DND-41 (cell line): ENCODE data around the gene SRC.

Experiments used
- ATAC-seq: fragments of 200-7000 bp; cut with Tn5 transposase; 3 replicates; pipeline ENCODE4 v1.9.1; 2021; ENCODE audit warnings: low read depth; ENCODE audit not compliant: insufficient read depth
- DNase-seq: peaks from one replicate; pipeline ENCODE4 v3.0.0-alpha.2; 2020
- H2AFZ ChIP-seq: 2 replicates; pipeline ENCODE4 v1.6.0; 2012; ENCODE audit warnings: low read depth, low read length
- H3K27ac ChIP-seq: 2 replicates; pipeline ENCODE4 v1.5.1; 2012; ENCODE audit warnings: low read length, inconsistent platforms
- H3K27me3 ChIP-seq: fragments of 200-600 bp; sonication (generic); 2 replicates; pipeline ENCODE4 v1.6.0; 2012; ENCODE audit warnings: low read length, mild to moderate bottlenecking, inconsistent platforms; ENCODE audit not compliant: insufficient read depth, poor library complexity
- H3K36me3 ChIP-seq: 2 replicates; pipeline ENCODE4 v1.5.1; 2012; ENCODE audit warnings: low read length, inconsistent platforms; ENCODE audit not compliant: insufficient read depth
- H3K4me1 ChIP-seq: 2 replicates; pipeline ENCODE4 v1.5.1; 2012; ENCODE audit warnings: mild to moderate bottlenecking, low read length; ENCODE audit not compliant: insufficient read depth
- H3K4me2 ChIP-seq: 2 replicates; pipeline ENCODE4 v1.6.0; 2012; ENCODE audit warnings: mild to moderate bottlenecking, moderate library complexity, low read length, inconsistent platforms; ENCODE audit not compliant: insufficient read depth
- H3K4me3 ChIP-seq, 2 experiments: fragments of 200-600 bp in 1 of 2; shearing (Covaris generic) in 1 of 2; 2 replicates each; pipeline ENCODE4 v1.5.1; 2012 to 2016; ENCODE audit warnings: inconsistent platforms in 2 of 2, low read length in 2 of 2, mild to moderate bottlenecking in 2 of 2, low read depth in 1 of 2, moderate library complexity in 1 of 2
- H3K79me2 ChIP-seq: 2 replicates; pipeline ENCODE4 v1.6.0; 2012; ENCODE audit warnings: low read length, inconsistent platforms; ENCODE audit not compliant: insufficient read depth
- H3K9ac ChIP-seq: 2 replicates; pipeline ENCODE4 v1.6.0; 2012; ENCODE audit warnings: low read depth, mild to moderate bottlenecking, inconsistent platforms, low read length, moderate library complexity
- H3K9me3 ChIP-seq: 2 replicates; pipeline ENCODE4 v1.5.1; 2012; ENCODE audit warnings: low read length, moderate library complexity, mild to moderate bottlenecking, inconsistent platforms; ENCODE audit not compliant: insufficient read depth, severe bottlenecking
- H4K20me1 ChIP-seq: 2 replicates; pipeline ENCODE4 v1.6.0; 2012; ENCODE audit warnings: low read length; ENCODE audit not compliant: insufficient read depth
- CTCF ChIP-seq: IDR thresholded peaks from 2 replicates; pipeline ENCODE4 v1.5.1; 2012; ENCODE audit warnings: borderline replicate concordance, low read length, moderate library complexity, mild to moderate bottlenecking; ENCODE audit not compliant: poor library complexity, severe bottlenecking; ENCODE audit errors: extremely low read depth
- EZH2 ChIP-seq: IDR thresholded peaks from 3 replicates; pipeline ENCODE4 v1.6.1; 2012; ENCODE audit warnings: borderline replicate concordance, low read depth, mild to moderate bottlenecking, moderate library complexity, low read length, inconsistent platforms; ENCODE audit not compliant: severe bottlenecking

SRC gene

GRCh38 chr20:37430778-37431460, 85.0 kb downstream of the SRC start:
- Histone ChIP-seq H3K9ac (no peak overlapping the region), H3K9me3 (no peaks in the 10 kb centered on the region), H3K27ac (no peak overlapping the region), H3K36me3 (no peaks in the 10 kb centered on the region), H3K4me1 (no peaks in the 10 kb centered on the region), H3K27me3 (peaks cover 2% of the 10 kb centered on the region), H2AFZ (no peak overlapping the region), H3K79me2 (no peaks in the 10 kb centered on the region), H4K20me1 (0 out of 2 replicates have a peak, but pooled peaks cover 4% of the 10 kb centered on the region), H3K4me3 (no peak overlapping the region), H3K4me2 (no peak overlapping the region)
- no peak for ATAC-seq
- no peak for DNase-seq
- TF ChIP-seq CTCF (no peak), EZH2 (no peak)

- Histone ChIP-seq H3K27me3 (peaks cover 2% of the 10 kb centered on the region), H3K4me2 (no peak overlapping the region), H3K79me2 (no peaks in the 10 kb centered on the region), H3K36me3 (no peaks in the 10 kb centered on the region), H3K4me1 (no peaks in the 10 kb centered on the region), H3K4me3 (no peak overlapping the region), H4K20me1 (0 out of 2 replicates have a peak, but pooled peaks cover 4% of the 10 kb centered on the region), H3K27ac (no peak overlapping the region), H2AFZ (no peak overlapping the region), H3K9me3 (no peaks in the 10 kb centered on the region), H3K9ac (no peak overlapping the region)
- no peak for ATAC-seq
- no peak for DNase-seq
- TF ChIP-seq EZH2, result no peak
Measured at GRCh38 chr20:37431786-37432185, 85.8 kb downstream of the SRC start.

GRCh38 chr20:37432606-37433005, 86.7 kb downstream of the SRC start:
- Histone ChIP-seq H3K36me3 (no peaks in the 10 kb centered on the region), H3K9ac (no peak overlapping the region), H3K4me3 (no peak overlapping the region), H2AFZ (no peak overlapping the region), H4K20me1 (0 out of 2 replicates have a peak, but pooled peaks cover 4% of the 10 kb centered on the region), H3K27me3 (peaks cover 2% of the 10 kb centered on the region), H3K79me2 (no peaks in the 10 kb centered on the region), H3K4me2 (no peak overlapping the region), H3K4me1 (no peaks in the 10 kb centered on the region), H3K27ac (no peak overlapping the region), H3K9me3 (no peaks in the 10 kb centered on the region)
- DNase-seq, result no peak
- TF ChIP-seq CTCF (no peak), EZH2 (no peak)
- ATAC-seq, result no peak

GRCh38 chr20:37435607-37436006, 89.7 kb downstream of the SRC start:
- no peak for DNase-seq
- Histone ChIP-seq H3K9me3 (no peaks in the 10 kb centered on the region), H3K79me2 (no peaks in the 10 kb centered on the region), H3K4me1 (no peaks in the 10 kb centered on the region), H4K20me1 (peaks cover 4% of the 10 kb centered on the region; the same call in 1 of the 2 replicates), H3K9ac (no peak overlapping the region), H3K4me2 (no peak overlapping the region), H3K4me3 (no peak overlapping the region), H3K36me3 (no peaks in the 10 kb centered on the region), H2AFZ (no peak overlapping the region), H3K27me3 (no peaks in the 10 kb centered on the region), H3K27ac (no peak overlapping the region)
- no peak for TF ChIP-seq EZH2
- no peak for TF ChIP-seq CTCF
- no peak for ATAC-seq
